GM19035 (cell line): ENCODE results near the gene PTK6.
"Not testable (repeated sequence)": the region's sequence is repeated elsewhere in the genome, so short reads cannot be mapped to it uniquely, and the experiment has no call there.

ENCODE experiments used
- ATAC-seq: cut with Tn5 transposase; IDR thresholded peaks from one replicate; pipeline ENCODE4 v1.9.1; 2021; ENCODE audit not compliant: unreplicated experiment

PTK6 gene

DNA sequence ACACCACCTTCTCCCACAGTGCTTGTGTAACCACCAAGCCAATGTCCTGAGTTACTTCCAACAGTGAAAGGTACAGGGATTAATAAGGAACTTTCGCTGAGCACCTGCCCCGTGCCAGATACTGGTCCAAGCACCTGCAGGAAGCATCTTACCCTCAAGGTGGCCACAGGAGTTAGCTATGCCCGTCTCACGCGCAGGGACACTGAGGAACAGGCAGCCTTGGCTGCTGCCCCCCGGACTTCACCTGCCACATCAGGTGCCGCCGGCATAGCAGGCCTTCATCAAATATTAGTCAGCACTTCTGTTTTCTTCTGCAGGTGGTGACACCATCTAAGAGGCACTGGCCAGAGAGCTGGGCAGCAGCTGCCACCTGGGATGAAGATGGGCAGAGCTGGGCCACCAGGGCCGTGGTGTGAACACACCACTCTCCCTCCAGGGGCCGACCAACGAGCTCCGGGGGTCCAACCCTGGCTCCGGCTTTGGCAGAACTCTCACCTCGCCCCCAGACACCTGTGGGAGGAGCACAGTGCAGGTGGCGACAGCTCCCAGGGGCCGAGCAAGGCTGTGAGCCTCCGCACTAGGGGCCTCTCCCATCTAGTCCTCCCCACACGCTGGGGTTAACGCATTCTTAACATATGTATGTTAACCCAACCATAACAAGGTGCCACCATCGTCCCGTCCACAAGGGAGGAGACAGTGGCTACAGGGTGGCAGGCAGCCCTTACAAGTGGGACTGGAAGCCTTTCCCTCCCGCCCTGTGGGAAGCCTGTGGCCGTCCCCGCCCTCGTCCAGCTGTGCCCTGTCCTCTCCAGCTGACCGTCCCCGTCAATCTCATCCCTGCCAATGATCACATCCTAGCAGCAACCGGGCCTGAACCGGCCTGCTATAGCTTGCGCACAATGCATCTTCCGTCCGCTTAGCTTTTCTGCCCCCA, 19.5 kb downstream of the PTK6 start:
- no peak for ATAC-seq

DNA sequence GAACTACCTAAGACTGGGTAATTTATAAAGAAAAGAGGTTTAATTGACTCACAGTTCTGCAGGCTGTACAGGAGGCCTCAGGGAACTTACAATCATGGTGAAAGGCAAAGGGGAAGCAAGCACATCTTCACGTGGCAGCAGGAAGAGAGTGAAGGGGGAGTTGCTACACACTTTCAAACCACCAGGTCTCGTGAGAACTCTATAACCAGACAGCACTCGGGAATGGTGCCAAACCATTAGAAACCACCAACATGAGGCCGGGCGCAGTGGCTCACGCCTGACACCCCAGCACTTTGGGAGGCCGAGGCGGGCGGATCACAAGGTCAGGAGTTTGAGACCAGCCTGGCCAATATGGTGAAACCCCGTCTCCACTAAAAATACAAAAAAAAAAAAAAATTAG, 22.7 kb downstream of the PTK6 start:
- ATAC-seq: not testable (repeated sequence)

DNA sequence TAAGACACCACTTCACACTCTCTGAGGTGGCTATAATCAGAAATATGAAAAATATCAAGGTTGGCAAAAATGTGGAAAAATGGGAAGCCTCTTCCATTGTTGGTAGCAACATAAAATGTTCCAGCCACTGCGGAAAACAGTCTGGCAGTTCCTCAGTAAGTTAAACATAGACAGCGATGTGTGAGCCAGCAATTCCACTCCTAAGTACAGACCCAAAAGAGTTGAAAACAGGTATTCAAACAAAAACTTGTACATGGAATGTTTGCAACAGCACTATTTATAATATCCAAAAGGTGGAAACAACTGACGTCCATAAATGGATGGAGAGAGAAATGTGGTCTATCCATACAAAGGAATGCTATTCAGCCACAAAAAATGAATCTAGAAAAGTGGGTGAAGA, 24.0 kb downstream of the PTK6 start:
- no peak for ATAC-seq

- ATAC-seq: no peak
These were observed 28.1 kb downstream of the PTK6 start for GRCh38 chr20:63509088-63509564.

- ATAC-seq: no peak
These were observed 29.0 kb downstream of the PTK6 start for GRCh38 chr20:63508072-63508768.

GRCh38 chr20:63507083-63507743, 30.0 kb downstream of the PTK6 start:
- ATAC-seq: no peak

GRCh38 chr20:63505723-63506122, 31.5 kb downstream of the PTK6 start:
- no peak for ATAC-seq

DNA sequence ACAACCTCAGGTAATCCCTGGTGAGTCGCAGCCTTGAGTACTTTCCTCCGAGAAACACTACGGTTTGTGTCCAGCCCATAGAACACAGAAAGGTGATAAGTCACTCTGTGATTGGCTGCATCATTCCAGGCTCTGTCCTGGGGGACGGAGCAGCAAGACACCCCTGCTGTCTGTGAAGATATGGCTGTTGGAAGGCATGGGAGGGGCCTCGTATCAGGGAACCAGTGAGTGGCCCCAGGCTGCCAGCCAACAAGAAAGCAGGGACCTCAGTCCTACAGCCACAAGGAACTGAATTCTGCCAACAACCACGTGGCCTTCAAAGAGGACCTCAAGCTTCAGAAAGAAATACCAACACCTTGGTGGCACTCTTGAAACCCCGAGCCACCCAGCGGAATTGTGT, 31.9 kb downstream of the PTK6 start:
- no peak for ATAC-seq

DNA sequence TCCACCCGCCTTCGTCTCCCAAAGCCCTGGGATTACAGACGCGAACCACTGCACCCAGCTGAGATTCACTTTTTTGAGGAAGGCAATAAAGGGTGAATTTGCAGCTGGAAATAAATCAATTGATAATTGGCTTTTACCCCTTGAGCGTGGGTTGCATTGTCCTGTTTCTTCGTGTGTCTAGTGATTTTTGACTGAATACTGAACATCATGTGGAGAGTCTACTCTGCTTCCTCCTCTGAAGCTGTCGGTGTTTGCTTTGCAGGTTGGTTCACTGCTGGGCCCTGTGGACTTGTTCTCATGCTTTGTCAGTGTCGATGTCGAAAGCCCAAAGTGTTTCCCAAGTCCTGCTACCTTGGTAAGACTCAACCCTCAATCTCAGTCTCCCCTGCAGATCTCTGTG, 32.5 kb downstream of the PTK6 start:
- ATAC-seq: no peak

GRCh38 chr20:63503524-63503923, 33.7 kb downstream of the PTK6 start:
- ATAC-seq: no peak

DNA sequence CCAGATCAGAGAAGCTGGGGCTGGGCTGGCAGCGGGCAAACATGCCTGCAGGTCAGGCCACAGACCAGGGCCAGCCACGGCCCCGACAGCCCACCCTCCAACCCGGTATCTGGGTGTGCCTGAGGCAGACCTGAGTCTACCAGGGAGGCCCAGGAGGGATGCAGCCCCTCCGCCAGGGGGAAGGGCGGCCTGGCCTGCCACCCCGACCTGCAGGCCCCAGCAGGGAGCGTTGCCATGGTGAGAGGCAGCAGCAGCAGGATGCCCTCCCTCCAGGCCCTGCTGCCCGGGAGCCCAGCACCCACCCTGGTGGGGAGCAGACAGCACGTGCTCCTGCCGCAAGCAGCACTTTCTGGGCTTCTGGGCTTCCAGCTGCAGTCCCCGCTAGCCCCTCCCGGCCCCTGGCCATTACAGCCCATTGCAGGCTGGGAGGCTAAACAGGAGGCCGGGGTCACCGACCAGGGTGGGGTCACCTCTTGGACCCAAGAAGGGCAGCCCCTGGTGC, 34.5 kb downstream of the PTK6 start:
- no peak for ATAC-seq

GRCh38 chr20:63501818-63502670, 35.1 kb downstream of the PTK6 start:
- no peak for ATAC-seq

DNA sequence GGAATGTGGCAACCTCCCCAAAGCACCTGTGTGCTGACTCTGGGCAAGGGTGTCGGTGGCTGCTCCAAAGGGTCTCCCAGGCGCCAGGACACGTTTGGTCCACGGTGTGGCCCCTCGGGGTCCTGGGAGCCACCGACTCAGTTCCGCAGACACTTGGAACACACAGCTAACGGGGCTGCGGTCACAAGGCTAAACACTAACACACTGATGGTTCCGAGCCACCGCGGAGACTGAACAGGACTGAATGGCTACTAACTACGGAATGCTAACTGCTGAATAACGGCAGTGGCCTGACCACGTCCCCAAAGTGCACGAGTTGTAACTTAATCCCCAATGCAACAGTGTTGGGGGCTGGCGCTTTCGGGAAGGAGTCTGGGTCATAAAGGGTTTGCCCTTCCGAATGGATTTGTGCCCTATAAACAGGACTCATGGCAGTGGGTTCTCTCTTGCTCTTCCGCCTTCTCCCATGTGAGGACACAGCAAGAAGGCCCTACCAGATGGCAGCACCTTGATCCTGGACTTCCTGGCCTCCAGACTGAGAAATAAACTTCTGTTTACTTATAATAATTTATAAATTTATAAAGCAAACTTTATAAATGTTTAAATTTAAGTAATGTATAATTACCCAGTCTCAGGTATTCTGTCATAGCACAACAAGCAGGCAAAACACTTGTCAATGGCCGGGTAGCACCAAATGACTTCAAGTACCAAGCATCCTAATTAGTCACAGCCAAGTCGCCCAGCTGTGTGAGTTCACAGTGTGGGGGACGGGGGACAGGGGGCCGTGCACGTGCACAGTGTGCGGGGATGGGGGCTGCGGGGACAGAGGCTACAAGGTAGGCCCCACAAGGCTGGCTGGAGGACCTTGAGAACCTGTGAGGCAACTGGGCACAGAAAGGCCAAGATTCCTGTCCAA, 36.0 kb downstream of the PTK6 start:
- ATAC-seq: no peak

- no peak for ATAC-seq
These were observed 36.9 kb downstream of the PTK6 start for GRCh38 chr20:63500151-63500901.

- no peak for ATAC-seq
These were observed 37.7 kb downstream of the PTK6 start for GRCh38 chr20:63499338-63499969.

DNA sequence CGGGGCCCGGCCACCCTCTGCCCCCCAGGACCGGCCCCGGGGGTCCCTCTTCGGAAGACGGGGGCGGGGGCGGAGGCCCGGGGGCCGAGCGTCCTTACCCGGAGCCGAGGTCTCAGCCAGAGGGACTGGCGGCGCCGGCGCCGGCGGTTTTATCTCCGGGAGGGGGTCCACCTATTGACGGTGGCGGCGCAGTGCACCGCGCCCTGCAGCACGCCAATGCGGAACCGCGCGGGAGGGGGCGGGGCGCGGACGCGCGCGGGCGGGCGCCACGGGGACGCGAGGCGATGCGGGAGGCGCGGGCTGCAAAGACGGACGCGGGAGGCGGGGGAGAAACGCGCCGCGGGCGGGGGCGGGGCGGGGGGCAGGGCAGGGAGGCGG, 38.2 kb downstream of the PTK6 start, which contains the start of gene EEF1A2:
Gene EEF1A2, minus strand, starts transcription at position 124 of the 378 bp plus-strand sequence. CDS start 1,320 bp downstream, outside the sequence.
- no peak for ATAC-seq

DNA sequence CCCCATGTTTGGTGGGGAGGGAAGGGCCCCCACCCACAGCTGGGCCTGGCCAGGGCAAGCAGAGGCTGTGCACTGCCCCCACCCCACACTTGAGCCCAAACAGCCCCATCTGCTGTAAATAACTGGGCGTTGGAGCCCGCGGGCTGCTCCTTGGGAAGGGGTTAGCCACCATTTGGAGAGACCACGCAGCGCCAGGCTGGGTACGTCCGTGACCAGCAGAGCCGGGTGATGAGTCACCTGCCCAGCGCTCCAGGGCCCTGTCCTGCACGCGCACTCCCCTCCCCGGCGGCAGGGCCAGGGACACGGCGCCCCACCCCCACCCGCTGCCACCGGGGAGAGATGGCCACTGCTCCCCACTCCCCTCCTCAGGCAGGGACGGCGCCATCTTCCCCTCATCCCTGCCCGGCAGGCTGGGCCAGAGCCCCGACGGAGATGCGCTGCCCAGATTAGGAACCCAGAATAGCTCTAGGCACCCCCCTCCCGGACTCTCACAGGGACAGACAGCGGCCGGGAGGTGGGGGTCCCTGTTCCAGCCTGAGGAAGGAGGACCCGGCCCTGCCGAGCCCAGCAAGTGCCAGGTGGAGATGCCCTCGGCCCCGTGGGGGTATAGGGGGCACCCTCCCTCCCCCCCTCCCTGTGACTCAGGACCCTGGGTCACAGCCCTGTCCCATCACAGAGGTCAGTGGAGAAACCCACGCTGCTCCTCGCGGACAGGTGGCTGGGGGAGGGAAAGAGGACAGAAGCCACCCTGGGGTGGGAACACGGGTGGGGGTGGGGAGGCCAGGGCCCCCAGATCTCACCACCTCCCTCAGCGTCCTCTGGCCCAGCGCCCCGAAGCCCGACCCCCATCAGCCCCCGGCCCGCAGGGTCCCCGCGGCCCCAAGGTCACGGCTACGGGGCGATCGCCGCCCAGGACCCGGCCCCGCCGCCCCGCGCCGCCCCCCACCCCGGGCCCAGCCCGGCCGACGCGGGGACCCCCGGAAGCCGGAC, 38.9 kb downstream of the PTK6 start:
- no peak for ATAC-seq
